Measurements from ENCODE around the gene CEP120.
"Not testable (repeated sequence)": the region's sequence is repeated elsewhere in the genome, so short reads cannot be mapped to it uniquely, and the experiment has no call there.

The CEP120 gene

GRCh38 chr5:123423278-123424149 lies at the start of gene CEP120:
TSS of gene CEP120 (minus strand) at chr5:123423403. CDS start at chr5:123422998, 405 bp downstream.
- DNase-seq, result peak; percentile 75 to 99 (median 96)

GRCh38 chr5:123472150-123472924 lies 49.1 kb upstream of the CEP120 start:
- DNase-seq, result no peak

GRCh38 chr5:123471385-123471784 lies 48.2 kb upstream of the CEP120 start:
- DNase-seq, result no peak

GRCh38 chr5:123466839-123467238 lies 43.6 kb upstream of the CEP120 start:
- DNase-seq, result not testable (repeated sequence)

GRCh38 chr5:123460296-123460729 lies 37.1 kb upstream of the CEP120 start:
- DNase-seq, result no peak

GRCh38 chr5:123458994-123459393 lies 35.8 kb upstream of the CEP120 start:
- not testable (repeated sequence) for DNase-seq

GRCh38 chr5:123456242-123456641 lies 33.0 kb upstream of the CEP120 start:
- no peak for DNase-seq

GRCh38 chr5:123455640-123456039 lies 32.4 kb upstream of the CEP120 start:
- no peak for DNase-seq

GRCh38 chr5:123455095-123455494 lies 31.9 kb upstream of the CEP120 start:
- no peak for DNase-seq

GRCh38 chr5:123454259-123454911 lies 31.2 kb upstream of the CEP120 start:
- DNase-seq, result no peak

GRCh38 chr5:123452401-123452800 lies 29.2 kb upstream of the CEP120 start:
- DNase-seq, result no peak

- DNase-seq, result no peak
These were observed 27.8 kb upstream of the CEP120 start for GRCh38 chr5:123451047-123451446.

GRCh38 chr5:123450640-123451039 lies 27.4 kb upstream of the CEP120 start:
- DNase-seq, result peak in 4 of 56 donors; percentile 1 to 20 (median 7)

- DNase-seq, result no peak
These were observed 26.9 kb upstream of the CEP120 start for GRCh38 chr5:123450114-123450513.

GRCh38 chr5:123449424-123449974 lies 26.3 kb upstream of the CEP120 start:
- DNase-seq, result no peak

- no peak for DNase-seq
These were observed 25.5 kb upstream of the CEP120 start for GRCh38 chr5:123448743-123449142.

- DNase-seq, result no peak
These were observed 24.9 kb upstream of the CEP120 start for GRCh38 chr5:123448017-123448617.

GRCh38 chr5:123444016-123444415 lies 20.8 kb upstream of the CEP120 start:
- no peak for DNase-seq

GRCh38 chr5:123441408-123441807 lies 18.2 kb upstream of the CEP120 start:
- no peak for DNase-seq

- DNase-seq, result no peak
These were observed 17.4 kb upstream of the CEP120 start for GRCh38 chr5:123440456-123441181.

Measured in nucleus accumbens (tissue), 56 donors.